PC-3 (cell line): Measurements from ENCODE around the gene CACNA1H. TPM values are rescaled to one million over a fixed set of nuclear protein-coding genes. Genes with fewer than 3 reads are reported as not detected.
A peak's percentile ranks its signal among the peaks of the same experiment; 100 is the strongest.

Source experiments
- ATAC-seq: fragments of 200-7000 bp; cut with Tn5 transposase; 2 replicates; pipeline ENCODE4 v1.9.1; 2020; ENCODE audit warnings: mild to moderate bottlenecking, moderate library complexity
- BruUV-seq: library from RNA; stranded (reverse); fragments of 400-500 nt; replicated peaks from 2 replicates; lab custom pipeline; 2021; lab: Mats Ljungman, UMichigan
- CTCF ChIA-PET: fragments of 300-600 bp; sonication (Branson Sonifier 250); formaldehyde crosslinking; loops from one replicate; lab custom pipeline; 2022; ENCODE audit warnings: antibody characterized with exemption; lab: Charles Lee
- POLR2A ChIA-PET: fragments of 300-600 bp; sonication (Branson Sonifier 250); formaldehyde crosslinking; loops from one replicate; lab custom pipeline; 2022; ENCODE audit warnings: antibody characterized with exemption; ENCODE audit not compliant: unreplicated experiment; lab: Charles Lee
- DNase-seq: peaks from one replicate; pipeline ENCODE4 v3.0.0-alpha.2; 2015
- H2AFZ ChIP-seq: fragments of 300-600 bp; sonication (generic); 2 replicates; pipeline ENCODE4 v1.6.0; 2016; ENCODE audit warnings: antibody characterized with exemption, low read length
- H3F3A ChIP-seq: fragments of 300-600 bp; sonication (generic); one replicate; pipeline ENCODE4 v1.6.0; 2017; ENCODE audit warnings: antibody characterized with exemption, low read length, control low read depth, mild to moderate bottlenecking; ENCODE audit not compliant: unreplicated experiment
- H3K27ac ChIP-seq: fragments of 300-600 bp; sonication (generic); 2 replicates; pipeline ENCODE4 v1.5.1; 2016; ENCODE audit warnings: mild to moderate bottlenecking, low read length
- H3K27me3 ChIP-seq: fragments of 300-600 bp; sonication (generic); 2 replicates; pipeline ENCODE4 v1.6.1; 2016; ENCODE audit warnings: low read length, mixed read lengths
- H3K36me3 ChIP-seq: fragments of 300-600 bp; sonication (generic); 2 replicates; pipeline ENCODE4 v1.6.1; 2016; ENCODE audit warnings: low read depth, mixed run types, low read length, mixed read lengths
- H3K4me1 ChIP-seq: fragments of 300-600 bp; sonication (generic); 2 replicates; pipeline ENCODE4 v1.5.1; 2016; ENCODE audit warnings: low read length; ENCODE audit not compliant: insufficient read depth
- H3K4me2 ChIP-seq: fragments of 300-600 bp; sonication (generic); 2 replicates; pipeline ENCODE4 v1.6.0; 2016; ENCODE audit warnings: low read length
- H3K4me3 ChIP-seq: fragments of 300-600 bp; sonication (generic); 2 replicates; pipeline ENCODE4 v1.5.1; 2016; ENCODE audit warnings: mild to moderate bottlenecking, low read length, mixed read lengths
- H3K79me2 ChIP-seq: fragments of 300-600 bp; sonication (generic); 2 replicates; pipeline ENCODE4 v1.6.1; 2017; ENCODE audit warnings: low read length, mixed read lengths
- H3K9ac ChIP-seq: fragments of 300-600 bp; sonication (generic); 2 replicates; pipeline ENCODE4 v1.6.0; 2016; ENCODE audit warnings: mild to moderate bottlenecking, low read length
- H3K9me2 ChIP-seq: fragments of 300-600 bp; sonication (generic); replicated peaks from 2 replicates; pipeline ENCODE4 v1.6.1; 2016; ENCODE audit warnings: mixed run types, low read length, mixed read lengths
- H3K9me3 ChIP-seq: fragments of 300-600 bp; sonication (generic); 2 replicates; pipeline ENCODE4 v1.6.1; 2016; ENCODE audit warnings: low read length, mixed read lengths
- H4K20me1 ChIP-seq: fragments of 300-600 bp; sonication (generic); 2 replicates; pipeline ENCODE4 v1.6.1; 2016; ENCODE audit warnings: low read length, mixed read lengths
- EZH2 ChIP-seq: fragments of 300-600 bp; sonication (generic); IDR thresholded peaks from one replicate; pipeline ENCODE4 v1.6.1; 2017; ENCODE audit warnings: antibody characterized with exemption, mild to moderate bottlenecking, low read length; ENCODE audit not compliant: unreplicated experiment
- EZH2phosphoT487 ChIP-seq: fragments of 300-600 bp; sonication (generic); IDR thresholded peaks from 2 replicates; pipeline ENCODE4 v1.6.1; 2018; ENCODE audit warnings: mild to moderate bottlenecking, antibody characterized with exemption, low read length, borderline replicate concordance
- intact Hi-C: fragments of 100-400 bp; cut with micrococcal nuclease; formaldehyde crosslinking; loops from 2 replicates; pipeline ENCODE4 v1.9.0; 2023
- total RNA-seq: library from RNA; depleted of rRNA; stranded (reverse); fragments of >200 nt; gene quantifications from 2 replicates; pipeline ENCODE4 v1.2.3, GENCODE V29; 2014
- TF ChIP-seq, protein P1 (sequence below): fragments of 300-600 bp; sonication (generic); conservative IDR thresholded peaks from 2 replicates; pipeline ENCODE4 v1.5.1; 2017; ENCODE audit warnings: antibody characterized with exemption, low read depth, mild to moderate bottlenecking, low read length

Gene CACNA1H
- total RNA-seq, 1 experiment from 2014 or later: 4.1 TPM

- H3K4me3 ChIP-seq: peak overlapping the region; percentile 58; the same call in 1 of the 2 replicates
- ATAC-seq (no peak; the same call in 1 of the 2 replicates), DNase-seq (no peak)
- H3F3A ChIP-seq: no peaks in the 10 kb centered on the region
- no peaks in the 10 kb centered on the region for H4K20me1 ChIP-seq
- no peaks in the 10 kb centered on the region for H3K9me2 ChIP-seq
- intact Hi-C loops: no loop called here
- H3K36me3 ChIP-seq: no peaks in the 10 kb centered on the region
- peaks cover 17% of the 10 kb centered on the region for H3K4me1 ChIP-seq
- ChIA-PET CTCF (no interaction called here), POLR2A (no interaction called here)
- no TSS peak for BruUV-seq
- H3K79me2 ChIP-seq: no peaks in the 10 kb centered on the region
- H3K27me3 ChIP-seq: peaks cover 7% of the 10 kb centered on the region
- no peak overlapping the region for H2AFZ ChIP-seq
- no peaks in the 10 kb centered on the region for H3K9me3 ChIP-seq
- no peak overlapping the region for H3K27ac ChIP-seq
- H3K9ac ChIP-seq: no peak overlapping the region
- TF ChIP-seq EZH2phosphoT487 (no peak), EZH2 (no peak)
- TF ChIP-seq, protein P1, sequence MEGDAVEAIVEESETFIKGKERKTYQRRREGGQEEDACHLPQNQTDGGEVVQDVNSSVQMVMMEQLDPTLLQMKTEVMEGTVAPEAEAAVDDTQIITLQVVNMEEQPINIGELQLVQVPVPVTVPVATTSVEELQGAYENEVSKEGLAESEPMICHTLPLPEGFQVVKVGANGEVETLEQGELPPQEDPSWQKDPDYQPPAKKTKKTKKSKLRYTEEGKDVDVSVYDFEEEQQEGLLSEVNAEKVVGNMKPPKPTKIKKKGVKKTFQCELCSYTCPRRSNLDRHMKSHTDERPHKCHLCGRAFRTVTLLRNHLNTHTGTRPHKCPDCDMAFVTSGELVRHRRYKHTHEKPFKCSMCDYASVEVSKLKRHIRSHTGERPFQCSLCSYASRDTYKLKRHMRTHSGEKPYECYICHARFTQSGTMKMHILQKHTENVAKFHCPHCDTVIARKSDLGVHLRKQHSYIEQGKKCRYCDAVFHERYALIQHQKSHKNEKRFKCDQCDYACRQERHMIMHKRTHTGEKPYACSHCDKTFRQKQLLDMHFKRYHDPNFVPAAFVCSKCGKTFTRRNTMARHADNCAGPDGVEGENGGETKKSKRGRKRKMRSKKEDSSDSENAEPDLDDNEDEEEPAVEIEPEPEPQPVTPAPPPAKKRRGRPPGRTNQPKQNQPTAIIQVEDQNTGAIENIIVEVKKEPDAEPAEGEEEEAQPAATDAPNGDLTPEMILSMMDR: no peak
- peak overlapping the region; percentile 83 for H3K4me2 ChIP-seq
Measured at GRCh38 chr16:1155353-1156054, 2.6 kb downstream of the CACNA1H start.

GRCh38 chr16:1156055-1156982 is 3.4 kb downstream of the CACNA1H start:
- ChIA-PET CTCF (no interaction called here), POLR2A (no interaction called here)
- H3K27me3 ChIP-seq: peaks cover 7% of the 10 kb centered on the region
- no peaks in the 10 kb centered on the region for H3F3A ChIP-seq
- no peak overlapping the region for H3K4me3 ChIP-seq
- no peak overlapping the region for H3K4me2 ChIP-seq
- BruUV-seq: no TSS peak
- intact Hi-C loops: no loop called here
- no peak for ATAC-seq
- H3K79me2 ChIP-seq: no peaks in the 10 kb centered on the region
- no peak overlapping the region for H2AFZ ChIP-seq
- no peak overlapping the region for H3K27ac ChIP-seq
- no peaks in the 10 kb centered on the region for H4K20me1 ChIP-seq
- no peak for DNase-seq
- no peaks in the 10 kb centered on the region for H3K36me3 ChIP-seq
- no peaks in the 10 kb centered on the region for H3K9me2 ChIP-seq
- H3K9ac ChIP-seq: no peak overlapping the region
- TF ChIP-seq EZH2phosphoT487 (no peak), EZH2 (no peak)
- no peaks in the 10 kb centered on the region for H3K9me3 ChIP-seq
- peaks cover 18% of the 10 kb centered on the region for H3K4me1 ChIP-seq

DNA sequence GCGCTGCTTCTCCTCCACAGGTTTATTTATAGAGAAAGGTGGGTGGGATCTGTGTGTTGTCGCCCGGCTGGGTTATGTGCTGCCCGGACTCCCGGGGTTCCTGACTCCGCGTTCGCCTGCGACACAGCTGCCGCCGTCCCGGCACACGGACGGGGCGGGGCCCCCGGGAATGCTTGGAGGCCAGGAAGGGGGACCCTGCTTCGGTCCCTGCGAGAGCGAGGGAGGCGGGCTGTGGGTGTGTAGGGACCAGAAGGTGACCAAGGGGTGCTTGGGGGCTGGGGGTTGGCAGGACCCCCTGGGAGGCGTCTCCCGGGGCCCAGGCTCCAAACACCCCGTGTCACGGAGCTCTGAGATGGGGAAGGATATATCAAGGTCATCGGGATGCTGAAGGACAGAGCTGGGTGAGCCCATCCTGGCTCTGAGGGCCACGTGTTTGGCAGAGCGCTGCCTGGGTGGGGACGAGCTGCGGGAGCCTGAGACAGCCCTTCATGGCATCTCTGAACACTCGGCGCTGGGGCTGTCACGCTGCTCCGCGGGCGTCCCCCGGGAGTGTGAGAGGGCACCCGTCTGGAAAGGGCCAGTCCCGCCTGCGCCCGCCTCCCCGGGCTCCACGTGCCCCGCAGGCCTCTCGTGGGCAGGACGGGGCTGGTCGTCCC is 4.2 kb downstream of the CACNA1H start:
- ChIA-PET CTCF (no interaction called here), POLR2A (no interaction called here)
- H3K9ac ChIP-seq: no peak overlapping the region
- DNase-seq: no peak
- peaks cover 7% of the 10 kb centered on the region for H3K27me3 ChIP-seq
- intact Hi-C loops: no loop called here
- H3K4me3 ChIP-seq: no peak overlapping the region
- H3K27ac ChIP-seq: no peak overlapping the region
- BruUV-seq: no TSS peak
- H3F3A ChIP-seq: no peaks in the 10 kb centered on the region
- H3K79me2 ChIP-seq: no peaks in the 10 kb centered on the region
- TF ChIP-seq EZH2: no peak
- no peak for TF ChIP-seq EZH2phosphoT487
- TF ChIP-seq, protein P1: no peak
- no peaks in the 10 kb centered on the region for H3K9me2 ChIP-seq
- H4K20me1 ChIP-seq: no peaks in the 10 kb centered on the region
- H2AFZ ChIP-seq: no peak overlapping the region
- H3K4me2 ChIP-seq: no peak overlapping the region
- H3K9me3 ChIP-seq: no peaks in the 10 kb centered on the region
- ATAC-seq: no peak
- H3K36me3 ChIP-seq: no peaks in the 10 kb centered on the region
- peaks cover 18% of the 10 kb centered on the region for H3K4me1 ChIP-seq
